Esophagus muscularis mucosa (tissue), 4 donors: Measurements from ENCODE around the gene GTF3C5. TPM values are rescaled to one million over a fixed set of nuclear protein-coding genes. Genes with fewer than 3 reads are reported as not detected.
"Not testable (repeated sequence)": the region's sequence is repeated elsewhere in the genome, so short reads cannot be mapped to it uniquely, and the experiment has no call there.

Source experiments
- DNase-seq: peaks from one replicate; pipeline ENCODE4 v3.0.0-alpha.2; 2017; ENCODE audit errors: extremely low spot score
- H3K27ac ChIP-seq, 4 donors: fragments of 200-600 bp; sonication (generic); replicated peaks in 1 of 4; 1 replicate in 3 of 4; 2 replicates in 1 of 4; pipeline ENCODE4 v1.5.1; 2016 to 2019; ENCODE audit warnings: mild to moderate bottlenecking in 1 of 4
- H3K27me3 ChIP-seq, 4 donors: fragments of 200-600 bp; sonication (generic); one replicate each; pipeline versions ENCODE4 v1.5.1 to v1.6.0; 2016 to 2019
- H3K36me3 ChIP-seq, 4 donors: fragments of 200-600 bp; sonication (generic); one replicate each; pipeline ENCODE4 v1.5.1; 2016 to 2019
- H3K4me1 ChIP-seq, 4 donors: fragments of 200-600 bp; sonication (generic); one replicate each; pipeline ENCODE4 v1.5.1; 2016 to 2019
- H3K4me3 ChIP-seq, 4 donors: fragments of 200-600 bp; sonication (generic); 1 replicate in 2 of 4; 2 replicates in 2 of 4; pipeline ENCODE4 v1.5.1; 2016 to 2019; ENCODE audit warnings: mild to moderate bottlenecking in 4 of 4, moderate library complexity in 1 of 4
- H3K9me3 ChIP-seq, 4 donors: fragments of 200-600 bp; sonication (generic); 1 replicate in 3 of 4; 2 replicates in 1 of 4; pipeline ENCODE4 v1.5.1; 2016 to 2019
- CTCF ChIP-seq, 3 experiments: fragments of 200-600 bp in 2 of 3; fragments of 450-650 bp in 1 of 3; sonication (generic) in 2 of 3; IDR thresholded peaks; one replicate each; pipeline ENCODE4 v1.5.1; 2017 to 2019; ENCODE audit warnings: antibody characterized with exemption in 3 of 3, mild to moderate bottlenecking in 2 of 3, moderate library complexity in 1 of 3
- EP300 ChIP-seq: sonication (generic); formaldehyde crosslinking; IDR thresholded peaks from one replicate; pipeline ENCODE4 v1.6.1; 2017; ENCODE audit warnings: antibody characterized with exemption
- POLR2A ChIP-seq: fragments of 450-650 bp; IDR thresholded peaks from one replicate; pipeline ENCODE4 v1.6.1; 2017; ENCODE audit warnings: antibody characterized with exemption, moderate library complexity, mild to moderate bottlenecking, low read depth
- POLR2AphosphoS5 ChIP-seq, 2 donors: sonication (generic); formaldehyde crosslinking; IDR thresholded peaks; one replicate each; pipeline ENCODE4 v1.6.1; 2017; ENCODE audit warnings: antibody characterized with exemption in 2 of 2
- WGBS: methylation state at CpG from one replicate; pipeline ENCODE4 v1.1.5; 2018; 5-methylcytosine and 5-hydroxymethylcytosine counted together
- intact Hi-C: fragments of 100-400 bp; cut with DNase I; formaldehyde crosslinking; loops from one replicate; pipeline ENCODE4 v1.15.1; 2023
- total RNA-seq, 4 donors: library from RNA; depleted of rRNA; stranded (reverse); fragments of >200 nt; gene quantifications; one replicate each; pipeline versions ENCODE4 v1.1.0 to v1.2.1, GENCODE V29; 2016

GTF3C5 gene
- total RNA-seq, 4 donors from 2014 or later, result 38.9 to 58.1 (median 42.4) TPM

GRCh38 chr9:133058071-133058470 lies 27.3 kb downstream of the GTF3C5 start:
- Histone ChIP-seq H3K27me3 (no peaks in the 10 kb centered on the region), H3K4me1 (peaks cover 0 to 22% (median 0%) of the 10 kb centered on the region in 4 donors), H3K4me3 (no peak overlapping the region), H3K9me3 (no peaks in the 10 kb centered on the region), H3K27ac (no peak overlapping the region), H3K36me3 (peaks cover 44 to 57% (median 54%) of the 10 kb centered on the region in 4 donors)
- TF ChIP-seq CTCF (IDR thresholded peaks at IDR 0.05) (no peak), EP300 (no peak), POLR2A (no peak), POLR2AphosphoS5 (IDR thresholded peaks at IDR 0.05) (no peak)
- DNase-seq, result no peak
- intact Hi-C loops, result no loop called here
- WGBS, result 70% methylated on average over 2 of the region's 7 CpGs

- no peak overlapping the region for H3K27ac ChIP-seq
- H3K9me3 ChIP-seq, result no peaks in the 10 kb centered on the region
- H3K27me3 ChIP-seq, result no peaks in the 10 kb centered on the region
- intact Hi-C loops, result no loop called here
- TF ChIP-seq POLR2AphosphoS5 (IDR thresholded peaks at IDR 0.05), result no peak
- no peak for TF ChIP-seq CTCF (IDR thresholded peaks at IDR 0.05)
- TF ChIP-seq POLR2A, result no peak
- no peak for TF ChIP-seq EP300
- WGBS, result 82% methylated on average over 12 of the region's 12 CpGs
- no peak overlapping the region for H3K4me3 ChIP-seq
- peaks cover 39 to 51% (median 48%) of the 10 kb centered on the region in 4 donors for H3K36me3 ChIP-seq
- H3K4me1 ChIP-seq, result peaks cover 0 to 22% (median 0%) of the 10 kb centered on the region in 4 donors
- no peak for DNase-seq
Observed at GRCh38 chr9:133058550-133059320, 27.9 kb downstream of the GTF3C5 start.

GRCh38 chr9:133059623-133060022 lies 28.8 kb downstream of the GTF3C5 start:
- H3K4me1 ChIP-seq, result peaks cover 0 to 17% (median 0%) of the 10 kb centered on the region in 4 donors
- intact Hi-C loops, result no loop called here
- no peak overlapping the region for H3K27ac ChIP-seq
- peaks cover 30 to 45% (median 40%) of the 10 kb centered on the region in 4 donors for H3K36me3 ChIP-seq
- DNase-seq, result no peak
- no peaks in the 10 kb centered on the region for H3K27me3 ChIP-seq
- no peak overlapping the region for H3K4me3 ChIP-seq
- 57% methylated on average over 7 of the region's 7 CpGs for WGBS
- H3K9me3 ChIP-seq, result no peaks in the 10 kb centered on the region
- TF ChIP-seq POLR2AphosphoS5 (IDR thresholded peaks at IDR 0.05) (no peak), EP300 (no peak), CTCF (IDR thresholded peaks at IDR 0.05) (no peak), POLR2A (no peak)

- Histone ChIP-seq H3K4me1 (peaks cover 0 to 12% (median 0%) of the 10 kb centered on the region in 4 donors), H3K9me3 (no peaks in the 10 kb centered on the region), H3K27me3 (no peaks in the 10 kb centered on the region), H3K27ac (no peak overlapping the region), H3K4me3 (no peak overlapping the region), H3K36me3 (peaks cover 22 to 45% (median 34%) of the 10 kb centered on the region in 4 donors)
- DNase-seq, result no peak
- WGBS, result 61% methylated on average over 6 of the region's 6 CpGs
- TF ChIP-seq EP300 (no peak), POLR2A (no peak), CTCF (IDR thresholded peaks at IDR 0.05) (no peak), POLR2AphosphoS5 (IDR thresholded peaks at IDR 0.05) (no peak)
- intact Hi-C loops, result no loop called here
Observed at GRCh38 chr9:133060417-133060841, 29.6 kb downstream of the GTF3C5 start.

- H3K9me3 ChIP-seq, intact Hi-C loops, H3K27me3 ChIP-seq, DNase-seq, H3K27ac ChIP-seq, H3K4me3 ChIP-seq: not testable (repeated sequence)
- Histone ChIP-seq H3K4me1 (peaks cover 0 to 10% (median 0%) of the 10 kb centered on the region in 4 donors), H3K36me3 (peaks cover 17 to 41% (median 28%) of the 10 kb centered on the region in 4 donors)
- WGBS, result 40% methylated on average over 8 of the region's 14 CpGs
Observed at GRCh38 chr9:133061019-133061763, 30.4 kb downstream of the GTF3C5 start.

GRCh38 chr9:133061764-133062145 lies 31.0 kb downstream of the GTF3C5 start, which contains the start of gene CEL:
Gene CEL, plus strand, starts transcription at chr9:133061981. Its CDS starts 22 bp downstream, at chr9:133062003.
- no CpG with 5 or more reads among the region's 9 CpGs for WGBS

GRCh38 chr9:133062569-133062968 lies 31.8 kb downstream of the GTF3C5 start:
- H3K27ac ChIP-seq, H3K9me3 ChIP-seq, intact Hi-C loops, H3K27me3 ChIP-seq, H3K4me3 ChIP-seq, DNase-seq: not testable (repeated sequence)
- Histone ChIP-seq H3K36me3 (peaks cover 4 to 32% (median 15%) of the 10 kb centered on the region in 4 donors), H3K4me1 (peaks cover 0 to 10% (median 0%) of the 10 kb centered on the region in 4 donors)
- WGBS, result 71% methylated on average over 7 of the region's 8 CpGs

More at GRCh38 chr9:133061764-133062145, 31.0 kb downstream of the GTF3C5 start, which contains the start of gene CEL:
- H3K27ac ChIP-seq, H3K27me3 ChIP-seq, H3K4me3 ChIP-seq, intact Hi-C loops, H3K9me3 ChIP-seq, DNase-seq: not testable (repeated sequence)
- peaks cover 0 to 10% (median 0%) of the 10 kb centered on the region in 4 donors for H3K4me1 ChIP-seq
- peaks cover 11 to 41% (median 23%) of the 10 kb centered on the region in 4 donors for H3K36me3 ChIP-seq
